Activated effector memory CD4-positive, alpha-beta T cell treated with Interleukin-2 at 50 U/mL for 16 hours (primary cell): ENCODE measurements around the gene WDR1.

Source experiments
- DNase-seq: peaks from one replicate; pipeline ENCODE4 v3.0.0-alpha.2; 2020

The WDR1 gene

GRCh38 chr4:10083861-10084641, 32.5 kb downstream of the WDR1 start:
- no peak for DNase-seq

- no peak for DNase-seq
Observed at GRCh38 chr4:10083331-10083771, 33.2 kb downstream of the WDR1 start.

GRCh38 chr4:10082459-10083272, 33.9 kb downstream of the WDR1 start:
- no peak for DNase-seq

- DNase-seq = no peak
Observed at GRCh38 chr4:10082047-10082446, 34.6 kb downstream of the WDR1 start.

GRCh38 chr4:10081218-10081606, 35.4 kb downstream of the WDR1 start:
- no peak for DNase-seq

- no peak for DNase-seq
Observed at GRCh38 chr4:10080589-10081217, 35.9 kb downstream of the WDR1 start.

- no peak for DNase-seq
Observed at GRCh38 chr4:10079912-10080588, 36.5 kb downstream of the WDR1 start.

- DNase-seq = no peak
Observed at GRCh38 chr4:10079256-10079655, 37.3 kb downstream of the WDR1 start.

- DNase-seq = no peak
Observed at GRCh38 chr4:10078481-10079233, 37.9 kb downstream of the WDR1 start.

GRCh38 chr4:10077483-10078335, 38.9 kb downstream of the WDR1 start:
- DNase-seq = no peak

GRCh38 chr4:10077076-10077475, 39.5 kb downstream of the WDR1 start:
- DNase-seq = no peak

- no peak for DNase-seq
Observed at GRCh38 chr4:10075953-10076391, 40.6 kb downstream of the WDR1 start.

- no peak for DNase-seq
Observed at GRCh38 chr4:10075158-10075863, 41.3 kb downstream of the WDR1 start.

GRCh38 chr4:10074767-10075105, 41.9 kb downstream of the WDR1 start:
- DNase-seq = no peak

GRCh38 chr4:10074076-10074766, 42.4 kb downstream of the WDR1 start:
- no peak for DNase-seq

GRCh38 chr4:10072420-10073017, 44.1 kb downstream of the WDR1 start:
- no peak for DNase-seq

- no peak for DNase-seq
Observed at GRCh38 chr4:10069075-10069642, 47.4 kb downstream of the WDR1 start.

GRCh38 chr4:10066670-10067651, 49.6 kb downstream of the WDR1 start:
- DNase-seq = no peak
